HL-60/S4 (cell line): ENCODE results near the gene ZNF511.

ENCODE experiments used
- in situ Hi-C: fragments of 300-500 bp; cut with MboI; formaldehyde crosslinking; loops from 2 replicates; pipeline ENCODE4 v1.14.3; 2022; ENCODE audit warnings: low sequenced_read_pairs

Gene ZNF511

GRCh38 chr10:133274751-133275683, 33.7 kb upstream of the ZNF511 start:
- in situ Hi-C loops = no loop called here

DNA sequence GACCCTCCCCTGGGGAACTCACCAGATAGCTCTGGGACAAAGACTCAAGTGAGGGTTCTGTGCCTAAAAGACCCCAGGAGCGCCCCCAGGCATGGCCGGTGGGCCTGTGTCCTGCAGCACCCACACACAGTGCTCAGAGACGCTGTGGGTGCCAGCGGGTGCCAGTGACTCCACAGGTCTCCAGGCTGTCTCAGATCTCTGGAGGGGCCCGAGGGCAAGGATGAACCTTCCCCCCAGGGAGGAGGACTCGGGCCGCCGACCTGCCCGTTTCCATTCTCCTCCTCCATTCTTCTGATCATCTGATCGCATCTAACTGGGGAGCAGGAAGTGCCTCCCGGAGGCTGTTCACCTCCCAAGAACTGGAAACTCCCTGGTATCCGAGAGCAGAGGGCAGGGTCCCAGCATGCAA, 33.0 kb upstream of the ZNF511 start:
- in situ Hi-C loops = no loop called here

GRCh38 chr10:133276100-133276434, 32.6 kb upstream of the ZNF511 start:
- in situ Hi-C loops = no loop called here

DNA sequence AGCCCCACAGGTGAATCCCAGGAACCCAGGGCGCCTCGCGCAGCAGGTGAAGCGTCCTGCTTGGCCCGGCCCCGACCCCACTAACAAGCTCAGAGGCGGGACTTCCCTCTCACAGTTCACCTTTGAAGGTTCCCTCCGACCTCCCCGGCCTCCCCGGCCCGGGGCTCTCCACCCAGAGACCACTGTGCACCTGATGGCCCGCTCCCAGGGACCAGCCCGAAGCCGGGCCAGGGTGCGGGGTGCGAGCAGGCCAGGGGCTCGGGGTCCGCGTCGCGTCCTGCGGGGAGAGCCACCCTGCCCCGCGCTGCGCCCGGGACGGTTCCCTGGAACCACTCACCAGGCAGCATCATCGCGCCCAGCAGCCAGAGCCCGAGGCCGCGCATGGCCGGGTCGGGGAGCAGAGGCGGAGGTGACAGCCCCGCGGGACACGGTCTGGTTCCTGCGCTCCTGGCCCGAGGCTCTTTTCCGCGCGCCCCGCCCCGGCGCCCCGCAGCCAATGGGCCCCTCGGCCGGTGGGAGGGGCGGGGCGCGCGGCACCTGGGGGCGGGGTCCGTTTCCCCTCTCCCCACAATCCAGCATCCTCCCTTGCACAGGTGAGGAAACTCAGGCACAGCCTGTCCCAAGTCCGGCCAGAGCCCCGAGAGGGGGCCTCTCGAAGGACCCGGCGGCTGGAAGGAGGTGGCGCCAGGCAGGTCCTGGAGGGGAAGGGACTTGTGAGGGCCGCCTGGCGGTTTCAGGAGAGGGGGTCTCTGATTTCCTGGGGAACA, 32.1 kb upstream of the ZNF511 start, which contains the start of gene ADAM8:
TSS of gene ADAM8 (minus strand) at position 434 of the 767 bp plus-strand sequence. CDS start at position 383, 51 bp downstream.
- in situ Hi-C loops = no loop called here

DNA sequence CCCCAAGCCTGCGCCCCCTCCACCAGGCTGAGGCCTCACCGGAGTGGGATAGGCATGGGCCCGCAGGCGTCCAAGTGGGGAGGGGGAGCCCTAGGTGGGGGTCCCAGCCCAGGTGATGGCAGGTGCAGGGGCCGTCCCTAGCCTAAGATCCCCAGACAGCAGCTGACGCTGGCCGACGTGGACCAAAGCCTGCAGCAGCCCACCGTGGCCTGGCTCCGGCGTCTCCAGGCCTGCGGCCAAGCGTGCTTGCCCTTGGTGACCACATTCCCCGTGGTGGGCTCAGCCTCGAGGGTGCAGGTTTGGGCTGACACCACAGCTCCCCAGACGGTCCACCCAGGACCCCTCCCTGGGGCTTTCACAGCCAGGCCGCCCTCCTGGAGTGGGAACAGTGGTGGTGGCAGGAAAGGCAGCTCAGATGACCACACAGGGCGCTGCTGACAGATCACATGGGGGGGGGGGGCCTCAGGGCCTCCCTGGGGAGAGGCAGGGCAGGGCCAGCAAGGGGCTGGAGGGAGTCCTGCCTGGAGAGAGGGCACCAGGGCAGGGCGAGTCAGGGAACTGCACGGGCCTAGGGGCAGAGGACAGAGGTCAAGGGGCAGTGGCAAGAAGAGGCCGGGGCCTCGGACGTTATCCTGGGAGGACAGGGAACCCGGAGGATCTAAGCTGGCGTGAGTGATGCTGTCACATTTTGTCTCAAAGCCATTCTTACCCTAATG, 31.3 kb upstream of the ZNF511 start:
- in situ Hi-C loops = no loop called here

GRCh38 chr10:133277993-133278576, 30.6 kb upstream of the ZNF511 start:
- in situ Hi-C loops = no loop called here

GRCh38 chr10:133278577-133279265, 30.0 kb upstream of the ZNF511 start:
- in situ Hi-C loops = no loop called here

DNA sequence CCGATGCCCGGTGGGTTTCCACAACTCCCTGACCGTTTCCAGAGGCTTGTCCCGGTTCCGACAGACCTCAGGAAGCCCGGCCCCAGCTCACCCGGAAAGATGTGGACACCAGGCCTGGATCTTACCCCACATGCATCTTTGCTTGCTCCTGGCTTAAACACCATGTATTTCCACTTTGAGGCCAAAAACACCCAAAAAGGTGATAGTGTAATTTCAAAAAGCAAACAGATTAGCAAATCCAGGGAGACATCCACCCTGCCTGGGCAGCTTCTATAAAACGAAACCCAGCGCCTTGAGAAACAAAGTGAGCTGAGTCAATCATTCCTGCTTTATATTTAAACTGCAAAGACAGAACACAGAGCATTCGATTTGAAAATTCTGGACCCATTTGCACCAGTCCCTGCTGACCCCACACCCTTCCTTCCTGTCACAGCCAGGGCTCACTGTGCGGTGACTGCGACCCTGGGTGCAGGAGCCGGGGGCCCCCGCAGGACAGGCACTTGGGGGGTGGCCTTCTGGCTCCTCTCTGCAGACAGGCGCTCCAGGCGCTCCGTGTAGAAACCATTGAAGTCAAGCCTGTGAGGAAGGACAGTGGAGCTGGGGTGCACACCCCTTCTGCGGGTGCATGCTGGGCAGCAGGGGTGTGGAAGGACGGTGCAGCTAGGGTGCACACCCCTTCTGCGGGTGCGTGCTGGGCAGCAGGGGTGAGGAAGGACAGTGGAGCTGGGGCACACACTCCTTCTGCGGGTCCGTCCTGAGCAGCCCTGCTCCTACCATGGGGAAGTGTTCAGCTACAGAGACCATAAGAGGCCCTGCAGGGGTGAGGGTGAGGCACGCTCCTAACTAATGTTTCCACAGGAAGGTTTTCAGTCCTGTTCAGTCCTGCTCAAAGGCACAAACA, 29.1 kb upstream of the ZNF511 start:
- in situ Hi-C loops = no loop called here

DNA sequence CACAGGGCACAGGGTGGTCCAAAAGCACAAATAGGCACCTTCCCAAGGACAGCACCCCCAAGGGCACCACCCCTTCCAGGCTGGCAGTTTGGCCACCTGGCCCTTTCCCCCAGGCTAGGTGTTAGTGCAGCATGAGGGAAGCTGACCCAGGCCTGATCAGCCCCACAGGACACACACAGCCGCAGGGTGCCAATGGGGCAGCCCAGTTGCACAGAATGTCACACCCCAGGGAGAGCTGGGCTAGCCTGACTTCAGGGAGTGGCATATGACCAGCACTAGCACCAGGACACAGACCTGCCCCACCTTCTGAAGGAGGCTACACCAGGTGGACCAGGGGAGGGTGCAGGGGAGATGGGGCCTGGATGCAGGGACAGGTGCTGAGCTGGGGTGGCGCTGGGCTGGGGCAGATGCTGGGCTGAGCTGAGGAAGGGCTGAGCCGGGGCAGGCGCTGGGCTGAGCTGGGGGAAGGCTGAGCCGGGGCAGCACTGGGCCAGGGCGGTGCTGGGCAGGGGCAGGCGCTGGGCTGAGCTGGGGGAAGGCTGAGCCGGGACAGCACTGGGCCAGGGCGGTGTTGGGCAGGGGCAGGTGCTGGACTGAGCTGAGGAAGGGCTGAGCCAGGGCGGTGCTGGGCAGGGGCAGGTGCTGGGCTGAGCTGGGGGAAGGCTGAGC, 28.2 kb upstream of the ZNF511 start:
- in situ Hi-C loops = no loop called here

DNA sequence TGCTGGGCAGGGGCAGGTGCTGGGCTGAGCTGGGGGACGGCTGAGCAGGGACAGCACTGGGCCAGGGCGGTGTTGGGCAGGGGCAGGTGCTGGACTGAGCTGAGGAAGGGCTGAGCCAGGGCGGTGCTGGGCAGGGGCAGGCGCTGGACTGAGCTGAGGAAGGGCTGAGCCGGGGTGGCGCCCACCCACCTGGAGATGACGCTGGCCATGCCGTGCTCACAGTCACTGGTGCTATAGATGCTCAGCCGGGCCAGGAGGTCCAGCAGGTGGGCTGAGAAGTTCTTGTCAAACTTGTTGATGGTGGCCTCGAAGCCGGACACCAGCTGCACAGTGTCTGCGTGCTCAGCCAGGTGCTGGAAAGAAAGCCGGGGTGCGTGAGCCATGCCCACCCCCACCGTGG, 27.6 kb upstream of the ZNF511 start:
- in situ Hi-C loops = no loop called here

DNA sequence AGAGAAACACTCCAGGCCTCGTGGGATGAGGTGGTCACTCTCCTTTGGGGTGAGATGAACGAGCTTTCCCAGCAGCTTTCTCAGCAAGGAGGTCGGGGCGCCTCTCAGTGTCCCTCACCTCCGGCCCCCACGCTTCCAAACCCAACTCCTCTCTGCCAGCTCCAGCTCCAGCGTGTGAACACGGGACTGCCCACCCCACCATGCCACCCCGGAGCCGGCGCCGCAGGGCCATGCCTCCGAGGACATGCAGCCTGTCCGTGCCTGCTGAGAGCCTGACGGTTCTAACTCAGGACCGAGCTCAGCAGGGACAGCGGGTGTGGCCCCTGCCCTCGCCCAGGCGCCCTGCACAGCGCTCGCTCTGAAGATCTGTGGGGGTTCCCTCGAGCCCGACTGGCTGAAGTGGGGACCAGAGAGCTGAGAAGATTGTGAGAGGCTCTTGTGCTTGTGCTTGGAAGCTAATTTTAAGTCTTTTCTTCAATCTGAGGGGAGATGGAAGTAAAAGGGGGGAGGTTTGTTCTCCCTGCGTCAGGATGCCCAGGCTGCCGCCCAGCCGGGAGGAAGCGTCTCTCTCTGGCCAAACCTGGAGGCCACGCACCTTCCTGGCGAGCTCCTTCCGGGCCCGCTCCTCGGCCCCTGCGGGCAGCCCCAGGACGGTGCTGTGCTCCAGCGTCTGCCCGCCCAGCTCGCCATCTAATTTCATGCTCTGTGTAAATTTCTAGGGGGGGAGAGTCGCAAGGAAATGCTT, 26.9 kb upstream of the ZNF511 start:
- in situ Hi-C loops = no loop called here

- in situ Hi-C loops = no loop called here
These were observed 25.8 kb upstream of the ZNF511 start for GRCh38 chr10:133282846-133283390.

GRCh38 chr10:133283931-133284330, 24.8 kb upstream of the ZNF511 start:
- in situ Hi-C loops = no loop called here

DNA sequence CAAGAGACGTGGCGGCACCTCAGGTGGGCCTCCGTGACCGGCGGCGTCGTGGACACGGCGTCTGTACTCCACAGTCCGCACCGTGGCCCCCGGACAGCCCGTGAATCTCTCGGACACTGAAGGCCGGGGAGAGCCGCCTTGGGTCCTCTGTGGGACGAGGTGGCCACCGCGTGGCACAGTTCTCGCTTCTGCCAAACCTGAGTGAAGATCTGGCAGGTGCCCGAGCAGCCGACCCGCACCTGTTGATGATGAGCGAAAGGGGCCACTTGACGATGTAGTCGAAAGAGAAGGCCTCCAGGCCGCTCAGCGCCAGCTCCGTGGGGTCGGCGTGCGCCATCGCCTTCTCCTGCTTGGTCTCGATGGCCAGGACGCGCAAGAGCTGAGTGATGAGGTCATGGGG, 23.5 kb upstream of the ZNF511 start:
- in situ Hi-C loops = no loop called here

DNA sequence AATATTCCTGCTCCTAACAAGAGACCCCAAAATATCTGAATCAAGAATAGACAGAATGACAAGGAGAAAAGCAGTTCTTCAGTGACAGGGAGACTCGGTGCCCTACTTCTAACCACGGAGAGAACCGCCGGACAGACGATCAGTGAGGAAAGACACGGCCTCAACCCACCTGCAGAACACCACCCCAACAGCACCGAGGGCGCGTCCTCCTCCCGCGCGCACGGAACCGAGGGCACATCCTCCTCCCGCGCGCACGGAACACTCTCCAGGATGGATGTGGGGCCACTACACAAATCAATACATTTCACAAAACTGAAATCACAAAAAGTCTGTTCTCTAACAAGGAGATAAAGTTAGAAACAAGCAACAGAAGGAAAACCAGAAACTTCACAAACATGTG, 22.3 kb upstream of the ZNF511 start:
- in situ Hi-C loops = no loop called here

DNA sequence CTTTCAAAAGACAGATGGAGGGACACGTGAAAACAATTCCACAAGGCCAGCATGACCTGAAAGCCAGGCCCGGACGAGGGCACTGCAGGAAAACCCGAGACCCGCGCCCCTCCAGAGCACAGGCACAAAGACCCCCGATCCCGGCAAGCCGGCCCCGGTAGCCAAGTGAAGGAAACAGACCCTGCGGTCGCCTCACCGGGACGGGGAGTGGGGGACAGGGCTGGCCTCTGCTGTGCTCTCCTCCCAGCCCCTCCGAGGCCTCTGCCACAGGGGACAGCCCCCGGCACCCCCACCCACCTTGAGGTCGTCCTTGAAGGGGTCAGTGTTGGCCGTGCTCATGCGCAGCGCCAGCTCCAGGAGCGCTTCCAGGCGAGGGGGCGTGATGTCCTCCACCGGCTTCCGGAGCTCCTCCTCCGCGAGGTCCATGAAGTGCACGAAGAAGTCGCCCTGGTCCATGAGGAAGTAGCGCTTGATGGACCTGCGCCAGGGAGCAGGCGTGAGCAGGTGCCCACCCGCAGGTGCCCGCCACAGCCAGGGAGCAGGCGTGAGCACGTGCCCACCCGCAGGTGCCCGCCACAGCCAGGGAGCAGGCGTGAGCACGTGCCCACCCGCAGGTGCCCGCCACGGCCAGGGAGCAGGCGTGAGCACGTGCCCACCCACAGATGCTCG, 20.7 kb upstream of the ZNF511 start:
- in situ Hi-C loops = no loop called here

DNA sequence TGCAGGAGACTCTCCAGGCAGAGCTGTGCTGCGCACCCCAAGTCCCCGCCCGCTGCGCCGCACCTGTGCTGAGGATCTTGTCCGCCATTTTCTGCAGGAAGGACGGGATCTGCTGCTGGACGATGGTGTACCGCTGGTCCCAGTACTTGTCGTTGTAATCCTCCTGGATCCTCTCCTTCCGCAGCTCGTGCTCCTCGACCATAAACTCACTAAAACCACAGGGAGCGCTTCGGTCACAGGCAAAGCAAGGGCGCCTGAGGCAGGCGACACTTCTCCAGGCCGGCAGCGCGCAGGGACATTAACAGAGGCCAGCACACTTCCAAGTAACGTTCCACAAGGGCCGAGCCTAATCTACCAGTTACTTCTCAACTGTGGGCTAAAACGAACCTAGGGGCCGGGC, 19.0 kb upstream of the ZNF511 start:
- in situ Hi-C loops = no loop called here
